ENCODE results near the gene CPN2. TPM values are rescaled to one million over a fixed set of nuclear protein-coding genes. Genes with fewer than 3 reads are reported as not detected.

Gene CPN2
- total RNA-seq, 1 experiment from 2014 or later, result 0.08 TPM

DNA sequence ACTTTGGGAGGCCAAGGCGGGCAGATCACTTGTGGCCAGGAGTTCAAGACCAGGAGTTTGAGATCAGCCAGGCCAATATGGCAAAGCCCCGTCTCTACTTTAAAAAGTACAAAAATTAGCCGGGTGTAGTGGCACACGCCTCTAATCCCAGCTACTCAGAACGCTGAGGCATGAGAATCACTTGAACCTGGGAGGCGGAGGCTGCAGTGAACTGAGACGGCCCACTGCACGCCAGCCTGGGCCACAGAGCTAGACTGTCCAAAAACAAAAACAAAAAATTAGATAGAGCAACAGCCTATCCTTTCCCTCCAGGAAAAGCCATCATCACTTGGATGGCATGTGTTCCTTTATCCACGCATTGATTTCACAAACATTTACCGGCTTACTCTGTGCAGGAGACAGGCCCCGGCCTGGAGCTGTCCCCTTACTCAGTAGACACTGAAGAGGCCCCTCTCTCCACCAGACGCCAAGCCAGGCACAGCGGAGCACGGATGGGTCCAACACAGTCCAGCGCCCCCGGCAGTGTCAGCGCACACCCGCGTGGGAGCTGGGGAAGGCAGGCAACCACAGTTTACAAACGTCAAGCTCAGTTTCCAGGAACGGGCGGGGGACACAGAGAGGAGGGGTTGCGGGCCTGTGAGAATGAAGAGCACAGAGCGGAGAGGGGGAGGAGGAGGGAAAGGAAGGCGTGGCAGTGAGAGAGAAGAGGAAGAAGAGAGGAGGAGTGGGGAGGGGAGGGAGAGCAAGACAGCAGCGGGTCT, 44.8 kb upstream of the CPN2 start:
- ChIA-PET POLR2A (interaction anchor here (0.7 kb wide), 1 partner anchor 56 kb away, joined by 8 read pairs; no protein-coding TSS in a partner anchor), CTCF (no interaction called here)
- H3K9me3 ChIP-seq (ENCODE audit: control insufficient read depth, insufficient read depth, low read depth, low read length), result no peaks in the 10 kb centered on the region; the same call in 1 of the 2 replicates
- H3K27me3 ChIP-seq (ENCODE audit: control insufficient read depth, insufficient read depth, low read length), result no peaks in the 10 kb centered on the region; the same call in 1 of the 2 replicates
- no peak for DNase-seq (ENCODE audit: low read depth, low spot score)
- no peak overlapping the region for H3K27ac ChIP-seq (ENCODE audit: low read length)
- no peak for TF ChIP-seq POLR2AphosphoS5 (IDR thresholded peaks at IDR 0.05; ENCODE audit: low read depth, low read length)
- TF ChIP-seq SIN3A (IDR thresholded peaks at IDR 0.05; ENCODE audit: borderline replicate concordance, insufficient read depth, low read depth, low read length), result no peak
- TF ChIP-seq TCF7L2 (IDR thresholded peaks at IDR 0.05; ENCODE audit: low read depth, low read length), result no peak
- TF ChIP-seq, protein P1, sequence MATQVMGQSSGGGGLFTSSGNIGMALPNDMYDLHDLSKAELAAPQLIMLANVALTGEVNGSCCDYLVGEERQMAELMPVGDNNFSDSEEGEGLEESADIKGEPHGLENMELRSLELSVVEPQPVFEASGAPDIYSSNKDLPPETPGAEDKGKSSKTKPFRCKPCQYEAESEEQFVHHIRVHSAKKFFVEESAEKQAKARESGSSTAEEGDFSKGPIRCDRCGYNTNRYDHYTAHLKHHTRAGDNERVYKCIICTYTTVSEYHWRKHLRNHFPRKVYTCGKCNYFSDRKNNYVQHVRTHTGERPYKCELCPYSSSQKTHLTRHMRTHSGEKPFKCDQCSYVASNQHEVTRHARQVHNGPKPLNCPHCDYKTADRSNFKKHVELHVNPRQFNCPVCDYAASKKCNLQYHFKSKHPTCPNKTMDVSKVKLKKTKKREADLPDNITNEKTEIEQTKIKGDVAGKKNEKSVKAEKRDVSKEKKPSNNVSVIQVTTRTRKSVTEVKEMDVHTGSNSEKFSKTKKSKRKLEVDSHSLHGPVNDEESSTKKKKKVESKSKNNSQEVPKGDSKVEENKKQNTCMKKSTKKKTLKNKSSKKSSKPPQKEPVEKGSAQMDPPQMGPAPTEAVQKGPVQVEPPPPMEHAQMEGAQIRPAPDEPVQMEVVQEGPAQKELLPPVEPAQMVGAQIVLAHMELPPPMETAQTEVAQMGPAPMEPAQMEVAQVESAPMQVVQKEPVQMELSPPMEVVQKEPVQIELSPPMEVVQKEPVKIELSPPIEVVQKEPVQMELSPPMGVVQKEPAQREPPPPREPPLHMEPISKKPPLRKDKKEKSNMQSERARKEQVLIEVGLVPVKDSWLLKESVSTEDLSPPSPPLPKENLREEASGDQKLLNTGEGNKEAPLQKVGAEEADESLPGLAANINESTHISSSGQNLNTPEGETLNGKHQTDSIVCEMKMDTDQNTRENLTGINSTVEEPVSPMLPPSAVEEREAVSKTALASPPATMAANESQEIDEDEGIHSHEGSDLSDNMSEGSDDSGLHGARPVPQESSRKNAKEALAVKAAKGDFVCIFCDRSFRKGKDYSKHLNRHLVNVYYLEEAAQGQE (IDR thresholded peaks at IDR 0.05; ENCODE audit: insufficient read depth in 1 of 2, low read depth in 2 of 2, low read length in 1 of 2), result no peak
- TF ChIP-seq, protein P2, sequence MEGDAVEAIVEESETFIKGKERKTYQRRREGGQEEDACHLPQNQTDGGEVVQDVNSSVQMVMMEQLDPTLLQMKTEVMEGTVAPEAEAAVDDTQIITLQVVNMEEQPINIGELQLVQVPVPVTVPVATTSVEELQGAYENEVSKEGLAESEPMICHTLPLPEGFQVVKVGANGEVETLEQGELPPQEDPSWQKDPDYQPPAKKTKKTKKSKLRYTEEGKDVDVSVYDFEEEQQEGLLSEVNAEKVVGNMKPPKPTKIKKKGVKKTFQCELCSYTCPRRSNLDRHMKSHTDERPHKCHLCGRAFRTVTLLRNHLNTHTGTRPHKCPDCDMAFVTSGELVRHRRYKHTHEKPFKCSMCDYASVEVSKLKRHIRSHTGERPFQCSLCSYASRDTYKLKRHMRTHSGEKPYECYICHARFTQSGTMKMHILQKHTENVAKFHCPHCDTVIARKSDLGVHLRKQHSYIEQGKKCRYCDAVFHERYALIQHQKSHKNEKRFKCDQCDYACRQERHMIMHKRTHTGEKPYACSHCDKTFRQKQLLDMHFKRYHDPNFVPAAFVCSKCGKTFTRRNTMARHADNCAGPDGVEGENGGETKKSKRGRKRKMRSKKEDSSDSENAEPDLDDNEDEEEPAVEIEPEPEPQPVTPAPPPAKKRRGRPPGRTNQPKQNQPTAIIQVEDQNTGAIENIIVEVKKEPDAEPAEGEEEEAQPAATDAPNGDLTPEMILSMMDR (IDR thresholded peaks at IDR 0.05), result no peak
- intact Hi-C loops (cut with micrococcal nuclease; ENCODE audit: unreplicated experiment) (no loop called here), in situ Hi-C loops (cut with HindIII; ENCODE audit: low pct_unique_long_range_greater_than_20kb, low sequenced_read_pairs) (no loop called here)
- H3K4me1 ChIP-seq (ENCODE audit: control insufficient read depth, insufficient read depth, low read length), result no peaks in the 10 kb centered on the region
- no peak for ATAC-seq
- H3K4me3 ChIP-seq (ENCODE audit: low read depth in 2 of 2, low read length in 2 of 2), result no peak overlapping the region
- H3K36me3 ChIP-seq (ENCODE audit: control insufficient read depth, insufficient read depth, low read length), result no peaks in the 10 kb centered on the region
- no TSS peak for BruUV-seq (replicated peaks)

DNA sequence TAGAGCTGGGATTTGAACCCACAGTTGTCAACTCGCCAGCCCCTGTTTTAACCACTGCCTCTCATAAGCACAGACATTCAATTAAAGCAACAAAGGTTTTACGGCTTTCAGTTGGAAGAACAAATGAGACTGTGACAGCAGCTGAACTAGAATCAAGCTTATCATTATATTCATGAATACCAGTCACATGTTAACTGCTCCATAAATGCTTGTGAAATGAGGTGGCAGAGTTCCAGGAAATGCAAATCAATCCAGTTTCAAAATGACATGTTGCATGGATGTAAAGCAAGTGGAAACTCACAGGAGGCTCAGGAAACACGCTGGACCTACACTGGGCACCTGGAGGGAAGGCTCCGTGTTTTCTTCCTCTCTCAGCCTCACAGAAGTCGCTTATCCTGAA, 44.1 kb upstream of the CPN2 start:
- DNase-seq (ENCODE audit: low read depth, low spot score), result no peak
- ChIA-PET POLR2A (no interaction called here), CTCF (no interaction called here)

More for the DNA sequence above, 44.1 kb upstream of the CPN2 start:
- H3K9me3 ChIP-seq (ENCODE audit: control insufficient read depth, insufficient read depth, low read depth, low read length), result no peaks in the 10 kb centered on the region; the same call in 1 of the 2 replicates
- TF ChIP-seq SIN3A (IDR thresholded peaks at IDR 0.05; ENCODE audit: borderline replicate concordance, insufficient read depth, low read depth, low read length) (no peak), TCF7L2 (IDR thresholded peaks at IDR 0.05; ENCODE audit: low read depth, low read length) (no peak)
- TF ChIP-seq, protein P2 (IDR thresholded peaks at IDR 0.05), result no peak
- H3K4me1 ChIP-seq (ENCODE audit: control insufficient read depth, insufficient read depth, low read length), result no peaks in the 10 kb centered on the region
- no peak overlapping the region for H3K4me3 ChIP-seq (ENCODE audit: low read depth in 2 of 2, low read length in 2 of 2)
- in situ Hi-C loops (cut with HindIII; ENCODE audit: low pct_unique_long_range_greater_than_20kb, low sequenced_read_pairs), result no loop called here
- no TSS peak for BruUV-seq (replicated peaks)
- H3K27me3 ChIP-seq (ENCODE audit: control insufficient read depth, insufficient read depth, low read length), result no peaks in the 10 kb centered on the region; the same call in 1 of the 2 replicates
- ATAC-seq, result no peak
- intact Hi-C loops (cut with micrococcal nuclease; ENCODE audit: unreplicated experiment), result no loop called here
- H3K27ac ChIP-seq (ENCODE audit: low read length), result no peak overlapping the region
- no peaks in the 10 kb centered on the region for H3K36me3 ChIP-seq (ENCODE audit: control insufficient read depth, insufficient read depth, low read length)

All from Panc1 (cell line).